CD4-positive, alpha-beta T cell treated with Interleukin-6 at 100 ng/mL for 8 hours (primary cell): Measurements from ENCODE around the gene PRKAA1.
A peak's percentile ranks its signal among the peaks of the same experiment; 100 is the strongest.

Experiments used
- DNase-seq: peaks from one replicate; pipeline ENCODE4 v3.0.0-alpha.2; 2020; ENCODE audit warnings: mixed read lengths, low spot score

PRKAA1 gene

DNA sequence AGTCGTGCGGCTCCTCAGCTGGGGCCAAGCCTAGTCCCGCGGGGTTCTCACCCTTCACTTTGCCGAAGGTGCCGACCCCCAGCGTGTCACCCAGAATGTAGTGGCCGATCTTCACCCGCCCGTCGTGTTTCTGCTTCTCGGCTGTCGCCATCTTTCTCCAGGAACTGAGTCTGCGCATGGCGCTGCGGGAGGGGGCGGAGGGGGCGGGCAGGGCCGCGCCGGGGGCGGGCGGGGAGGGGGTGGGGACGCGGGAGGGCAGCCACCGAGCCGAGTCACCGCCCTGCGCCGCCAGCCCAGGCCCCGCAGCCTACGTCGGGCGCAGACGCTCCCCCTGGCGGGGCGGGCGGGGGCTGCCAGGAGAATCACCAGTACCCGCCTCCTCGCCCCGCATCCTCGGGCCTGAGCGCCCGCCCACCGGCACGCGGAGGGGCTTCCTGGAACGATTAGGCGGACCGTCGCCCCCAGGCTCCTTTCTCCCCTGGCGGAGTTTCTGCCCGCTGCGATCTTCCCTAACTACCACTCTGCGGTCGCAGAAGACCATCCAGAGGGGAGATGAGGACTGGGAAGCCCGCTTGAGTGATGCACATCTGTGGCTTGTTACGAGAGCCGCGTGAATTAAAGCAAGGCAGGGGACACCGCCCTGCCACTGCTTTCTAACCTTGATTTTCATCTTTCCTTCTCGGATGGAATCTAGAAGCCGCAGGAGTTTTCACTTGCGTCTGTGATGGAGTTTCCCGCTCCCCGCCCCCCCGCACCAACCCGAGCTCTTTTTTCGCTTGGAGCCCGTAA, at the start of gene PRKAA1:
Gene PRKAA1 (minus strand): TSS at position 363 of the 789 bp plus-strand sequence. CDS start 185 bp downstream, at position 178.
- DNase-seq = peak; percentile 89

- DNase-seq = no peak
These were observed 49.4 kb upstream of the PRKAA1 start for GRCh38 chr5:40847525-40847924.

DNA sequence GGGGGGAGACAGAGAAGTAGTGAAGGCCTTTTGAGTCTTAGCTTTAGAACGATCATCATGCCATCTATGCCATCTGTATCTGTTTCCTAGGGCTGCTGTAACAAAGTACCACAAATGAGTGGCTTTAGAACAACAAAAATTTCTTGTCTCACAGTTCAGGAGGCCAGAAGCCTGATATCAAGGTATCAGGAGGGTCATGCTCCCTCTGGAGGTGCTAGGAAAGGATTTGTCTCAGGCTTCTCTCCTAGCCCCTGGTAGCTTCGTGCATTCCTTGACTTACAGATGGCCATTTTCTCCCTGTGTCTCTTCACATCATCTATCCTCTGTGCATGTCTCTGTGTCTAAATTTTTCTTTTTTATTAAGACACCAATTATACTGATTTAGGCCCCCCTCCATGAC, 48.2 kb upstream of the PRKAA1 start:
- no peak for DNase-seq

DNA sequence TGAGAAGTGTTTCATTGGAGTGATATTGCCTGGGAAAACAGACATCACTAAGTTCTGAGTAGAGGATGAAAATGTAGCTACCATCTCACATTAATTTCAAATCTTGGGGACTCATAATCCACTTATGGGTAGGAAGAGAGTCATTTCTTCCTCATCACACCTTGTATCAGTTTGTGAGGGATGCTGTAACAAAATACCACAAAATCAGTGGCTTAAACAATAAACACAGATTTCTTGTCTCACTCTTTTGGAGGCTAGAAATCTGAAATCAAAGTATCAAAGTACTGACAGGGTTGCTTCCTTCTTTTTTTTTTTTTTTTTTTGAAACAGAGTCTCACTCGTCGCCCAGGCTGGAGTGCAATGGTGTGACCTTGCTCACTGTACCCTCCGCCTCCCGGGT, 46.4 kb upstream of the PRKAA1 start:
- DNase-seq = no peak

GRCh38 chr5:40842351-40842750, 44.2 kb upstream of the PRKAA1 start:
- no peak for DNase-seq

GRCh38 chr5:40841068-40841805, 43.1 kb upstream of the PRKAA1 start, which contains the start of gene CARD6:
Gene CARD6, plus strand, starts transcription at chr5:40841367. Its CDS starts 16 bp downstream, at chr5:40841383.
- DNase-seq = no peak

GRCh38 chr5:40838086-40838485, 39.9 kb upstream of the PRKAA1 start:
- DNase-seq = peak; percentile 9

- peak; percentile 91 for DNase-seq
These were observed 36.9 kb upstream of the PRKAA1 start, which contains the start of gene RPL37 for GRCh38 chr5:40834849-40835787. Gene RPL37, minus strand, starts transcription at chr5:40835222. Its CDS starts 37 bp downstream, at chr5:40835185.

DNA sequence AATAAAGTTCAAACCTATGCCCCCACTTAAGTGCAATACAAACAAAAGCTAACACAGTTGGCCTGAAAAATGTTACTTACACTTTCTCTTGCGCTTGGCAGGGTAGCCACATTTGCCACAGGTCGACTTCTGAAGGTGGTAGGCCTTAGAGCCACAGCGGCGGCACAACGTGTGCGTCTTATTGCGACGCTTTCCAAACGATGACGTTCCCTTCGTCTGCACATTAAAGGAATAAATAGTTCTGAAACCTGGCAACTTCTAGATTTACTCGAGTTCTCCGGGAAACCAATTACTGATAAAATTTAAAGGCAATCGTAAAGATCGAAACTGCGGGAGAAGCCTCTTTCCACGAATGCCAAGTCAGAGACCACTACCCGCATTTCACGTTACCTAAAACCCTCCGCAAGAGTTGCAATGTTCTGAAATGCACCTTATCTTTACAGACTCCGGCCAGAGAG, 36.2 kb upstream of the PRKAA1 start:
- DNase-seq = peak; percentile 31

- DNase-seq = no peak
These were observed 35.6 kb upstream of the PRKAA1 start for GRCh38 chr5:40833712-40834229.

DNA sequence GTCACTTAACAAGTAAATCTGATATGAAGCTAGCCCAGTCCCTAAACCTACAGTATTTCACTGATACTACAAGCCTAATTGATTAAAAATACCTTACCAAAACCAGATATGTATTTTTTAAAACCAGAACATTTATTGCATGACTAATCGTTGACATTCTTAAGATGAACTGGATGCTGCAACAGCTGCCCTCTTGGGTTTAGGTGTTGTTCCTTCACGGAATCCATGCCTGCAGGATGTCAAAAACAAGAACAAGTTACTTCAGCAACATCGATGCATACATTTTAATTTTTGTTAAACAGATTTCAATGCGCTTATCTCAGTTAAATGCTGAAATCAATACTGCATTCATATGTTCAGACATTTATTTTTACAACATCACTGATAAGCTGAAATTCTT, 34.2 kb upstream of the PRKAA1 start:
- no peak for DNase-seq

DNA sequence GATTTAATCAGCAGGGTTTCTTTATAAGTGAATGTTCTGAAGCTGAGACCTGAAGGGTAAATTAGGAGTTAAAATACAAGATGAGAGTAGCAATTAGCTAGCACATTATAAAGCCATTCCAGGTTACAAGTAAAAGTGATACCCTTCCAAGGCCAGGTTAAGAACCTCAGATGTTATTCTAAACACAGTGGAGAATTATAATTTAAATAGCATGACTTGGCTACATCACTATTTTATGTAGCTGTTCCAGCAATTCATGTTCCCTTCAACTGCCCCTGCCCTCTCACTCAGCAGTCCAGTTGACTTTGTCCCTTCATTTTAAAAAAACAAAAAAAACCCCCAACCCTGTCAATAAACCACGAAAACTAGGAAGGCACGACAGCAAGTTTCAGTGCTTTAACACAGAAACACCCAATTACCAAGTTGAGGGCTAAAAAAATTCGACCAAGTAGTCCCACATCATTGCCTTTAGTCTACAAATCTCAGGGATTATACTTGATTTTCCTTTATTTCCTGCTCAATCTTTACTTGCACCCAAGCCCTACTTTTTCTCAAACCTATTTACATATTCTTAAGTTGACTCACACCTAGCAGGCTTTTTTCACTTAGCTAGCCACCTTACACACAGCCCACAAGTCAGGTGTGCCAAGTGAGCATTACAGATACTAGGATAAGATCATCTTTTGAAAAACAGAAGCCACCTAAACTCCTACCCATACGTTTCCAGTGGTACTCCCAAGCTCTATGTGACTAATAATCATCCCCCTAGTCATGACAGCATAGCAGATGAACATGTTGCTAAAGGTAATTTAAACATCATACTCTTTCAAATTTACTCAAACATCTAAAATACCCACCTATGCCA, 33.4 kb upstream of the PRKAA1 start:
- DNase-seq = no peak

- no peak for DNase-seq
These were observed 31.8 kb upstream of the PRKAA1 start for GRCh38 chr5:40829748-40830533.

DNA sequence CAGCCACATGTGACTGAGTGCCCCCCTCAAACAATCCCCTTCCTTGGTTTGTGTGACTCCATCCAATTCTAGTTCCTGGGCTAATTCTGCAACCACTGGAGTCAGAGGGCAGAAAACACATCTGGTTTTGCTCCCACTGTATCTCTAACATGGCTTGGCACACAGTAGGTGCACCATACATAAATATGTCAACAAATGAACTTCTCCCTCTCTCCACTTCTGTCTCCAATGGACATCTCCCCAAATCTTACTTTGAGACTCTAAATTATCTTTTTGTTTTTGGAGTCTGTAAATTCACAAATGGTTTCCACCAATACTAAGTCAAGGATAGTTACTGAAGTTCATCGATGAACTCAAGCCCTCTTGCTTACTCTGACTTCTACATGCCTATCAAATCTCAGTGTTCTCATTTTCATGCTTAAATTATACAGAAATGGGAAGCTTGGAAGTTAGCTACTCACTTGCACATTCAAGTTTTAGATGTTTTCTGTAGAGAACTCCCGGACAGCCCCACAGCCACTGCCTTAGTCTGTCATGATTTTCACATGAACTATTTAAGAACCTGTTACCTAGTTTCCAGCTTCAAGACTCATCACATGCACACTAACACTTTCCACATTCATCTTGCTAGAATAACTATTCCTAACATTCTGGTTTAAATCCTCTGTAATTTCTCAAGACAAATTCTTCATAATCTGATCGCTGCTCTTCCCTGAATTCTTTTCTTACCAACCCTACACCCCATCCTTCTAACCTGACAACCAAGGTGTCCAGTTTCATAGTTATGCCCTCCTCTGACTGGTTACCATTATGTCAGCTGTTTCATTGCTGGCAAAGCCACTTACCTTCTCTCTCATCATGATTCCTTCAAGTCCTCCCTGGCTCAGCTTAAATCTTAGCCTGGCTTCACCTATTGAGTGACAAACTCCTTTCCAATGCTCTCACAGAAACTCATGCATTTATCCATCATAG, 30.8 kb upstream of the PRKAA1 start:
- no peak for DNase-seq

- no peak for DNase-seq
These were observed 30.0 kb upstream of the PRKAA1 start for GRCh38 chr5:40828021-40828631.

DNA sequence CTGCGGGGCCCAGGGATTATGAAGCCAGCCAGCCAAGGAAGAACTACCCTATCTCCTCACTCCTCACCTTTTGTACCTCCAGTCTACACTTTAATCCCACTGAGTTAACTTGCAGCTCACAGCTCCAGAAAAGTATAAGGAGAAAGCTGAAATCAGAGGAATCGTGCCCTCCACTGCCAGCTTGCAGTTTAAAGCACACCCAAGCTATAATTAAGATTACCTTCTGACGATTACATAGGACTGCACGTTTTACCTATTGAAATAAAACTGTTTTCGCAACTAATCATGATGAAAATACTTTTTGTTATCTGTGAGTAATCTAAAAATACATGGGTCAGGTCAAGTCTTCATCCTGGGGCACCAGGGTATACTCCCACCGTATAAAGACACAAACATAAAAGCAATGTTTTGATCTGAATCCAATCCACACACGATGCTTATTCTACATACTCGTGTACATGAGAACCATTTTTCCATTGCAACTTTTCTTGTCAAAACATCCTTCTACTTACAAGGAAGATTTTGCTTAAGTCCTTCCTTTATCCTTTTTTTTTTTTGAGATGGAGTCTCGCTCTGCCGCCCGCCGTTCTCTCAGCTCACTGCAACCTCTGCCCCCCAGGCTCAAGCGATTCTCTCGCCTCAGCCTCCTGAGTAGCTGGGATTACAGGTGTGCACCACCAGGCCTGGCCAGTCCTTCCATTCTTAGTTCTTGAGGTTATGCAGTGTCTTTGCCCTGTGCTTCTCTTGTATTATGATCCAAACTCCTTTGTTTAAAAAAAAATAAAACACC, 29.2 kb upstream of the PRKAA1 start:
- DNase-seq = no peak

DNA sequence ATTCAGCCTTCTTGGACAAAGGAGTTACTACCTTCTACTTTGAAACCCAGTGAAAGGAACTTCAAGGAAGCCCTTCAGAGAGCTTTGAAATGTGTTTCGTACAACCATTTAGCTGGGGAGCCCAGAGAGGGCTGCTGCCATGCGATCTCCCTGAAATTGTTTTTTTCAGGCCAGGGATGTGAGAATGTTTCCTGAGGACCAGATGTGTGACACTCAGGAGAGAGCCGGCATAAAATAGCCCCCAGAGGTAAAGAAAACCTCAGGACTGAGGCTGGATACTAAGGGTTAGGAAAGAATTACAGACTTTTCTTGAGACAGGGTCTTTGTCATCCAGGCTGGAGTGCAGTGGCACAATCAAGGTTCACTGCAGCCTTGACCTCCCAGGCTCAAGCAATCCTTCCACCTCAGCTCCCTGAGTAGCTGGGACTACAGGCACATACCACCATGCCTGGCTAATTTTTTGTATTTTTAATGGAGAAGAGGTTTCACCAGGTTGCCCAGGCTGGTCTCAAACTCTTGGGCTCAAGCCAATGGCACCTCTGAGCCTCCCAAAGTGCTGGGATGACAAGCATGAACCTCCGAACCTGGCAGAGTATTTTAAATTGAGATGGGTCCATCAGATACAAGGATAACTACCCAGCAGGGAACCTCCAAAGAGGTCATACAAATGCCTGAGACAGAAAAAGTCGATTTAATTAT, 28.5 kb upstream of the PRKAA1 start:
- DNase-seq = no peak
